Renal cortex interstitium (tissue), 11 donors: Measurements from ENCODE around the gene TRAPPC13. TPM values are rescaled to one million over a fixed set of nuclear protein-coding genes. Genes with fewer than 3 reads are reported as not detected.
"Not testable (repeated sequence)": the region's sequence is repeated elsewhere in the genome, so short reads cannot be mapped to it uniquely, and the experiment has no call there.

ENCODE experiments used
- DNase-seq, 11 donors: peaks; one replicate each; pipeline ENCODE4 v3.0.0-alpha.2; 2013; ENCODE audit warnings: low read depth in 9 of 11, low spot score in 4 of 11; ENCODE audit errors: extremely low read depth in 1 of 11
- polyA plus RNA-seq, 3 donors: library from polyadenylated mRNA; unstranded; fragments of 120-200 nt; gene quantifications; one replicate each; pipeline ENCODE4 v1.2.1, GENCODE V29; 2013; ENCODE audit not compliant: insufficient read length in 3 of 3

Gene TRAPPC13
- polyA plus RNA-seq, 3 donors, result 25.7 to 35.9 (median 32.4) TPM

DNA sequence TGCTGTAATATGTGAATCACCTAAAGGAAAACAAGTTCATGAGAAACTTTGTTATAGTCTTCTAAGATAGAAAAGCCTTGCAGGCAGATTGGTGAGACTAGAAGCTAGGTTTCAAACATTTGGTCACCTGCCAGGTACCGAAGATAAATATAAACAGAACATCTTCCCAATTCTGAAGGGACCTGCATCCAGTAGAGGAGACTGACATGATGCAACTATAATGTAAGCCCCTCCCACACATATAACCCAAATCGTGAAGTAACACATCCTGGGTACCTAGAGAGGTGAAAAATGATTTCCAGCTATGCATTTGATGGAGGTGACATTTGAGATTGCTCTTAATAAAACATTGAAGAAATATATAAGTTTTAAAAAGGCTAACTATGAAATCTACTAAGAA, 29.9 kb downstream of the TRAPPC13 start:
- DNase-seq, result no peak

DNA sequence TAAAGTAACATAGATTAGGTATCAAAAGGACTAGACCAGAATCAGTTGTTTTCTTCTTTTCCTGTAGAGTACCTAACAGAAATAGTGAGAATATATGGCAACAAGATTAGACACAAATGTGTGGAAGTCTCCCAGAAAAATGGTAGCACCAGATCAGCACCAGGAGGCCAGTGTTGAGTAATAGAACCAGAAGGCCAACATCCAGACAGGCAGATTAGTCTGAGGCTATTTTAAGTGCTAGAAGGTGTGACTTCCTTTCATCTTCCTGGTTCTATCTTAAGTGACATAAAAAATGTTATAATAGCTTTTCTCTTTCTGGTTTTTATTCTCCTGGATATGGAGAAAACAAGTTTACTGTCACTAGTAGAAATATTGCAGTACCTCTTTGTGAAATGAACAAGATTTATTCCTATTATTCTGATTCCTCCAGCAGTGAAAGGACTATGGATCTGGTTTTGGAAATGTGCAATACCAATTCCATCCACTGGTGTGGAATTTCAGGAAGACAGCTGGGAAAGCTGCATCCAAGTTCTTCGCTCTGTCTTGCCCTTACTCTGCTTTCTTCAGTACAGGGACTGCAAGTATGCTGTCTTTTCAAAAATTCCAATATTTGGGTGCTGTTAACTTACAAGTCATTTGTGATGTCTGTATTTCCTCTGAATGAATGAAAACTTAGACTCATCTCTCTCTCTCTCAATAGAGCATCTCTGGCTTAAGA, 39.1 kb downstream of the TRAPPC13 start:
- DNase-seq, result peak in 1 of 11 donors; percentile 0

DNA sequence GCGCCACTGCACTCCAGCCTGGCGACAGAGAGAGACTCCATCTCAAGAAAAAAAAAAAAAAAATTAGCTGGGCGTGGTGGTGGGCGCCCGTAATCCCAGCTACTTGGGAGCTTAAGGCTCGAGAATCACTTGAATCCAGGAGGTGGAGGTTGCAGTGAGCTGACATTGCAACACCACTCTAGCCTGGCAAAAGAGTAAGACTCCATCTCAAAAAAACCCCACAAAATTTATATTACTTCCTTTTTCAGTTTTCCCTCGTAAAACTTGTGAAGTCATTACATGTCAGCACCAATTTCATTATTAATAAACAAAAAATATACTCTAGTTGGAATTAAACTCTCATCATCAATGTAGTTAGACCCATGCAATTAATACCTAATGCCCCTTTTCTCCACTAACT, 43.9 kb downstream of the TRAPPC13 start:
- no peak for DNase-seq

DNA sequence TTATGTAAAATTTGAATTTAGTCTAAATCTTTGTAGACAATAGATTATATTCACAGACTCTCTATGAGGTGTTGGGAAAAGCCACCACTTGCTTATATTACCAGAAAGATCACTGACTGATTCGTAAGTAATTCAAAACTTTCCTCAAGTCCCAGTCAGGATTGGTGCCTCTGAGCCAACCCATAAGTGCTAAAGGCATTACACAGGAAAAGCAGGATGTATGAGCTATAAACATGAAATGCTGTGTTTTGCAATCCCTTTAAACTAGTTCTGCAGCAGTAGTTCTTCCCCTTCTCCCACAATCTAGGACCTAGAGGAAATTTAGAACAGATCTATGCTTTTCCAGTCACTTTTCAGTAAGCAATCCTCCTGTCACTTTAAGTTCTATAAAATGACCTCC, 48.0 kb downstream of the TRAPPC13 start:
- DNase-seq, result no peak

DNA sequence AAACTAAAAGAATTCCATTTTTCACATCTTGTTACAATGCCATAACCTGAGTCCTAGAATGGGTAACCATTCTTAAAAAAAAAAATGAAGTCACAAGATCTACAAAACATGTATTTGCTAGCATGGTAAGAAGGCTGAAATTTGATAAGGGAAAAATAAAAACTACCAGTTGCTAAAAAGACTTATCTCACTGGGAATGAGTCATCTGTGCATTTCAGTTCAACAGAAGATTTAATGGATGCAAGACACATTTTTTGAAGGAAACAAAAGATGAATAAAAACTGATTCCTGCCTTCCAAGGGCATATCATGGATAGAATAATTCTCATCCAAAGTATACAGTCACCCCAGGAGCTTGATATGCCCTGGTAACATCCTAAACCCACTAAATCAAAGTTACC, 49.9 kb downstream of the TRAPPC13 start:
- no peak for DNase-seq

DNA sequence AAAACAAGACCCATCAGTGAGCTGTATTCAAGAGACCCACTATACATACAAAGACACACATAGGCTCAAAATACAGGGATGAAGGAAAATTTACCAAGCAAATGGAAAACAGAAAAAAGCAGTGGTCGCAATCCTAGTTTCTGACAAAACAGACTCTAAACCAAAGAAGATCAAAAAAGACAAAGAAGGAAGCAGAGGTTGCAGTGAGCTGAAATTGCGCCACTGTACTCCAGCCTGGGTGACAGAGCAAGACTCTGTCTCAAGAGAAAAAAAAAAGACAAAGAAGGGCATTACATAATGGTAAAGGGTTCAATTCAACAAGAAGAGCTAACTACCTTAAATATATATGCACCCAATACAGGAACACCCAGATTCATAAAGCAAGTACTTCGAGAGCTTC, 51.2 kb downstream of the TRAPPC13 start:
- not testable (repeated sequence) for DNase-seq

DNA sequence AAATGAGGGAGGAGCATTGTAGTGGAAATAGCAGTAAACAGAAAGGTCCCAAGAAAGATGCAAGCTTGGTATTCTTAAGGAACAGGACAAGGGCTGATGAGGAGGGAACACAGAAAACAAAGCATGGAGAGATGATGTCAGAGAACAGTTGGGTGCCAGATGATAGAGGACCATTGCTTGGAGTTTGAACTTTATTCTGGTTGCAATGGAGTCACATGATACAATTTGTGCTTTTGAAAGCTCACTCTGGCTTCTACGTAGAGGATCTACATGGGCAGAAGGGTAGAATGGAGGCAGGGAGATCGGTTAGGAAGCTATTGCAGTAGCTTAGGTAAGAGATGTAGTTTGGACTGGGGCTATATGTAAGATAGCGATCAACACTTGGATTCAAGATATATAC, 57.3 kb downstream of the TRAPPC13 start:
- no peak for DNase-seq

DNA sequence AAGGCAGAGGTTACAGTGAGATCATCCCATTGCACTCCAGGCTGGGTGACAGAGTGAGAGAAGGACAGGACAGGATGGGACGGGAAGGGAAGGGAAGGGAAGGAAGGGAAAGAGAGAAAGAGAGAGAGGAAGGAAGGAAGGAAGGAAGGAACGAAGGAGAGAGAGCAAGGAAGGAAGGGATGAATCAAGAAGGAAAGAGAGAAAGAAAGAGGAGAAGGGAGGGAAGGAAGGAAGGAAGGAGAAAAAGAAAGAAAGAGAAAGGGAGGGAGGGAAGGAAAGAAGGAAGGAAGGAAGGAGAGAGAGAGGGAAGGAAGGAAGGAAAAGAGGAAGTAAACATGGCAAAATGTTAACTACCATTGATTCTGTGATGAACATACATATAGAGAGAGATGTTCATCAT, 68.3 kb downstream of the TRAPPC13 start:
- DNase-seq, result no peak

DNA sequence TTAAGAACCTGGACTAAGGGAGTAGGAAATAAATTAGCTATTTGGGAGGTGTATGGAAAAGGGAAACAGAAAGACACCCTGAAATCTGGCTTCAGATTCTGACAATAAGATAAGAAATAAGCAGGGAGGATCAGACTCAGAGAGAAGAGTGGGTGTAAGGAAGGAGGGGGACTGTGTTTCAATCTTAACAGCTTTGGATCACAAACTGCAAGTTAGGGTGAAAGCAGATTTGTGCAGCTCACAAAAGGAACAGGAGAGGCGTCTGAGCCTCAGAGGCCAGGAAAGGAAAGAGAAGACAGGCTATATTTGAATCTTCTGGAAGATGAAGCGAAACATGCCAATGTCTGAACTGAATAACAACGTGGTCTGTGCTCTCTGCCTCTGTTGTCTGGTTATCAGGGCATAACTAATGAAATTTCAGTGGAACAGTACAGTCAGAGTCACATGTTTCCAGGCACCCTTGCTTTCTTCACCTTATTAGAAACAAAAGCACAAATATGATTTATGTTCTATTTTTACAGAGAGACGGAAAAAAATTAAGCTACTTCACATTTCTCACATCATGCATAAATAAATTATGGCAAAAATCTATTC, 70.4 kb downstream of the TRAPPC13 start:
- DNase-seq, result no peak

DNA sequence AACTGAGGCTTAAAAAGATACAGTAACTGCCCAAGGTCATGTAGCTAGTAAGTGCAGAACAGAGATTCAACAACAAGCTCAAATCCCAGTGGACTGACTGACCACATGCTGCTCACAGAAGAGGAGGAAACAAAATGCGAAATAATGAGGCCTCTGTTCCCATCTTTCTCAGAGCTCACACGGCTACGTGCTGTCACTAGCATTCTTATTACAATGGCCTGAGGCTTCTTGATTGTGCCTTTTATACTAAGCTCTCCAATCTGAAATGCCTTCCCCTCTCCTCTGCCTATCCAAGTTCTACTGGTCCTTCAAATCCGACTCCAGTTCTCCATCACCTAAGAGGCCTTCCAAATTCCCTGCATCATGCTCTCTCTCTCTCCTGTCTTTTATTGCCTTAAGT, 71.1 kb downstream of the TRAPPC13 start:
- DNase-seq, result no peak

DNA sequence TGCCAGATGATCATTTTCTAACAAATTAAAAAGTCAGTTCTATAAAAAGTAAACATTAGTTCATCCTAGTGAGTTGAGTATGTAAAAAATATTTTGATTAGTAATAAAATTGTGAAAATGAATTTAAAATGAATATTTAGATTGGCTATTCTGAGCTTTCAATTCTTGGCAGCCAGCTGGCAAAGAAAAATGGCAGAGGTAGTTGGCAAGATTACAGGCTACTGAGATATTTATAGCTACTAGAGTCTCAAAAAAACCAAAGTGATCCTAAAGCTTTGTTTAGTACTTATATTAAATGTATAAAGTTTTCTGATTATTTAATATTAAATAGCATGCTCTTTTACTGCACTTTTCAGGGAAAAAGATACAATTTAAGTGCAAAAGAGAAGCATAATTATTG, 72.1 kb downstream of the TRAPPC13 start:
- DNase-seq, result no peak

DNA sequence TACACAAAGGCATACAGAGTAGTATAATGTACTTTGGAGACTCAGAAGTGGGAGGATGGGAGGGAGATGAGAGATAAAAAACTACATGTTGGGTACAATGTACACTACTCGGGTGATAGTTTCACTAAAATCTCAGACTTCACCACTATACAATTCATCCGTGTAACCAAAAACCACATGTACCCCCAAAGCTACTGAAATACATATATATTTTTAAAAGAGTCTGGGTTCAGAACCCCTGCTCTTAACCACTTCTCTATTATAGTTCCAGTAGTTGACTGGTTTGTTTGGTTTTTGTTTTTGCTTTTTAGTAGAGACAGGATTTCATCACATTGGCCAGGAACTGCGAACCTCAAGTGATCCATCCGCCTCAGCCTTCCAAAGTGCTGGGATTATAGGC, 74.5 kb downstream of the TRAPPC13 start:
- no peak for DNase-seq

DNA sequence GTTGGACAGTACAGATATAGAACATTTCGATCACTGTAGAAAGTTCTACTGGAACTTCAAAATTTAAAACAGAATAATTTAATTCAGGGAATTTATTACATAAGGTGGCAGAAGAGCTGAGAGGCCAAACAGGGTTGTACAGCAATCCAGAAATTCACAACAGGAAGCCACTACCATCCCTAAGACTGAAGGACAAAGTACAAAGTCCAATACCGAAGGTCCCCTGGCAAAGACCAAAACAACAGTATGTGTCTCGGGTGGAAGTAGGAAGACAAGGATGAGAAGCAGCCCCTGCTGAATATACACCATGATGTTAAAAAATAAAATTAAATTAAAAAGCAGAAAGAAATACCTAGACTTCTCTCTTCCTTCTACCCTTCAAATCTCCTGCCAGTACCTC, 77.2 kb downstream of the TRAPPC13 start:
- no peak for DNase-seq

DNA sequence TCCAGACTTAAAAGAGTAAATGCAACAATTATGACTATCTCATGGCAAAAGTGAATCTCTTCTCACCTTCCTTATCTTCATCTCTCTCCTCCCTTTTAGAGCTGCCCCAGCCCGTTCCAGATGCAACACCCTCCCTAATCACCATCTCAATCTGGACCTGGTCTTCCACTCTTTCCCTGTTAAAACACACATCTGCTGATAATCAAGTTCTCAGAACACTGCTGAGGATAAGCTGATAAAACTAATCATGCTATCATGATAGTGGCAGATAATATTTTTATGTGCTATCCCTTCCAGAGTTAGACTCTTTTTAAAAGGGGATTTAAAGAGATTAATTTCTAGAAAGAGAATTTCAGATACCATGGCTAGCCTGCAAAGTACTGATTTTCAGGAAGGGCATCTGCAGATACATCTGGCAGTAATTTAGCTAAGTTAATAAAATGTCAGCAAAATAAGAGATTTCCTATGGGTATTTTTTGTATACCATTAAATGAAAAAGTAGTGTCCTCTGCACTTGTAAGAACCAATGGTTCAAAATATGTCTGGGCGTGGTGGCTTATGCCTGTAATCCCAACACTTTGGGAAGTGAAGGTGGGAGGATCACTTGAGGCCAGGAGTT, 79.9 kb downstream of the TRAPPC13 start:
- no peak for DNase-seq

DNA sequence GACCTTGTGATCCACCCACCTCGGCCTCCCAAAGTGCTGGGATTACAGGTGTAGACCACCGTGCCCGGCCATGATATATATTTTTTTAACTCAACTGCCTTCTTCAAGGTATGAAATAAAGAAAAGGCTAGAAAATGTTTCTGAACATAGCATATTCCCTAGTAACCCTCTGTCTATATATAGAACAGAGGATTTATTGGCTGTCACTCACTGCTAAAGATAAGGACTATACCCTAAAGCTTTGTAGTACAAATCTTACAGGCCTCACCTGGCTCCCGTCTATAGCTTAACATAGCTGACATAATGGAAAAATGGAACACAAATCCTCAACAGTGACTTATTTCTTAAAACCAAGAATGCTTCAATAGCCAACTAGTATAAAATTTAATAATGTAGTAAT, 82.8 kb downstream of the TRAPPC13 start:
- DNase-seq, result no peak

DNA sequence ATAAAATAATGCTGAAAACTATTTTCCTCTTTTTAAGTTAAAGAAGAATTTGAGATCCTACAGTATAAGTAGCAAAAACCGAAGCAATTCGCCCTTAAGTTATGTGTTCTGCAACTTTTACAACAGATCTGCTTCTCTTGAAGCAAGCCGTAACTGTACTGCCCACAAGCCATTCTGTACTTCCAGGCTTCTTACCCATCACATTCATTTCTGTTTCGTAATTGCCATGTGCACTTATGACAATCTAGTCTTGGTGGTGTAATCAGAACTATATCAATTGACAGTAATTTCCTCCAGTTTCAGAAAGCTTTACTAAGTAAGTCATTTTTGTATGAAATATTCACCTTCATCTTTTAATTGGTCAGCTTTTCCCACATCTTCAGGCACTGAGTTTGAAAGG, 83.3 kb downstream of the TRAPPC13 start:
- no peak for DNase-seq

Other genes starting within 250 kb of the TRAPPC13 start
- gene ADAMTS6, start 143.1 kb upstream of the TRAPPC13 start, polyA plus RNA-seq, result 1 to 10 TPM; 2.1 to 3.5 (median 3.2) TPM
- 10 to 100 TPM; 30.3 to 41.9 (median 33.2) TPM for gene CENPK, start 61.9 kb upstream of the TRAPPC13 start, polyA plus RNA-seq
- 10 to 100 TPM; 60.1 to 98.9 (median 83.2) TPM for gene PPWD1, start 61.7 kb upstream of the TRAPPC13 start, polyA plus RNA-seq
- 10 to 100 TPM; 21.0 to 25.2 (median 24.4) TPM for gene TRIM23, start 694 bp upstream of the TRAPPC13 start, polyA plus RNA-seq
- gene SHLD3, start within 50 bp of the TRAPPC13 start, polyA plus RNA-seq, result 1 to 10 TPM; 3.1 to 4.2 (median 3.2) TPM
- 1 to 10 TPM; 7.8 to 9.3 (median 9.0) TPM for gene SGTB, start 97.1 kb downstream of the TRAPPC13 start, polyA plus RNA-seq
- gene NLN, start 97.2 kb downstream of the TRAPPC13 start, polyA plus RNA-seq, result 10 to 100 TPM; 37.4 to 39.7 (median 37.6) TPM